Nephron progenitor cell (in vitro differentiated cells): ENCODE data around the gene PINK1.

Experiments used
- DNase-seq: peaks from one replicate; pipeline ENCODE4 v3.0.0; 2021
- H3K27ac Mint-ChIP-seq: 2 replicates; pipeline ENCODE4 v1.8.0; 2021; ENCODE audit warnings: mild to moderate bottlenecking, moderate library complexity, mixed read lengths
- H3K27me3 Mint-ChIP-seq: 2 replicates; pipeline ENCODE4 v1.8.0; 2021; ENCODE audit warnings: mild to moderate bottlenecking, low read depth, mixed read lengths; ENCODE audit not compliant: poor library complexity
- H3K36me3 Mint-ChIP-seq: 2 replicates; pipeline ENCODE4 v1.8.0; 2021; ENCODE audit warnings: low read depth, mixed read lengths
- H3K4me1 Mint-ChIP-seq: 2 replicates; pipeline ENCODE4 v1.8.0; 2021; ENCODE audit warnings: mixed read lengths
- H3K4me3 Mint-ChIP-seq: 2 replicates; pipeline ENCODE4 v1.8.0; 2021; ENCODE audit warnings: mild to moderate bottlenecking, moderate library complexity, mixed read lengths
- H3K9me3 Mint-ChIP-seq: 2 replicates; pipeline ENCODE4 v1.8.0; 2021; ENCODE audit warnings: mild to moderate bottlenecking, moderate library complexity, mixed read lengths
- CTCF ChIP-seq: fragments of 200-600 bp; sonication (generic); IDR thresholded peaks from 2 replicates; pipeline ENCODE4 v1.5.0; 2021; ENCODE audit warnings: antibody characterized with exemption

Gene PINK1

GRCh38 chr1:20634065-20634593 lies 871 bp downstream of the PINK1 start:
- TF ChIP-seq CTCF = no peak
- Mint-ChIP-seq H3K4me1 (peaks cover 11% of the 10 kb centered on the region), H3K27me3 (peaks cover 8% of the 10 kb centered on the region), H3K27ac (peak overlapping the region; percentile 77), H3K36me3 (peaks cover 6% of the 10 kb centered on the region), H3K4me3 (peak overlapping the region; percentile 91), H3K9me3 (peaks cover 4% of the 10 kb centered on the region)
- DNase-seq = no peak

- no peak overlapping the region for H3K27ac Mint-ChIP-seq
- H3K4me1 Mint-ChIP-seq = peaks cover 11% of the 10 kb centered on the region
- H3K9me3 Mint-ChIP-seq = no peaks in the 10 kb centered on the region
- peaks cover 7% of the 10 kb centered on the region for H3K36me3 Mint-ChIP-seq
- TF ChIP-seq CTCF = no peak
- peaks cover 8% of the 10 kb centered on the region for H3K27me3 Mint-ChIP-seq
- H3K4me3 Mint-ChIP-seq = peak overlapping the region; percentile 91
- peak; percentile 32 for DNase-seq
Measured at GRCh38 chr1:20634594-20635084, 1.4 kb downstream of the PINK1 start.

GRCh38 chr1:20636785-20637347 lies 3.6 kb downstream of the PINK1 start:
- Mint-ChIP-seq H3K4me1 (peaks cover 11% of the 10 kb centered on the region), H3K4me3 (no peak overlapping the region), H3K27me3 (peaks cover 8% of the 10 kb centered on the region)

GRCh38 chr1:20640183-20640597 lies 6.9 kb downstream of the PINK1 start:
- peak; percentile 88 for TF ChIP-seq CTCF
- Mint-ChIP-seq H3K36me3 (peaks cover 7% of the 10 kb centered on the region), H3K27me3 (peaks cover 11% of the 10 kb centered on the region), H3K4me1 (no peaks in the 10 kb centered on the region), H3K4me3 (no peak overlapping the region), H3K27ac (no peak overlapping the region), H3K9me3 (no peaks in the 10 kb centered on the region)
- DNase-seq = peak; percentile 61

More at GRCh38 chr1:20636785-20637347, 3.6 kb downstream of the PINK1 start:
- no peak overlapping the region for H3K27ac Mint-ChIP-seq
- no peaks in the 10 kb centered on the region for H3K9me3 Mint-ChIP-seq
- DNase-seq = no peak
- H3K36me3 Mint-ChIP-seq = peaks cover 7% of the 10 kb centered on the region
- TF ChIP-seq CTCF = no peak

- H3K27me3 Mint-ChIP-seq = peaks cover 4% of the 10 kb centered on the region
- no peak overlapping the region for H3K27ac Mint-ChIP-seq
- no peaks in the 10 kb centered on the region for H3K9me3 Mint-ChIP-seq
- no peaks in the 10 kb centered on the region for H3K4me1 Mint-ChIP-seq
- no peak for DNase-seq
- no peak overlapping the region for H3K4me3 Mint-ChIP-seq
- peaks cover 7% of the 10 kb centered on the region for H3K36me3 Mint-ChIP-seq
- no peak for TF ChIP-seq CTCF
Measured at GRCh38 chr1:20641975-20642374, 8.7 kb downstream of the PINK1 start.

GRCh38 chr1:20643080-20643479 lies 9.8 kb downstream of the PINK1 start:
- peaks cover 7% of the 10 kb centered on the region for H3K36me3 Mint-ChIP-seq
- no peak for TF ChIP-seq CTCF
- no peaks in the 10 kb centered on the region for H3K9me3 Mint-ChIP-seq
- H3K4me3 Mint-ChIP-seq = no peak overlapping the region
- H3K4me1 Mint-ChIP-seq = no peaks in the 10 kb centered on the region
- no peak overlapping the region for H3K27ac Mint-ChIP-seq
- H3K27me3 Mint-ChIP-seq = peaks cover 3% of the 10 kb centered on the region
- DNase-seq = no peak
